NCI-H2227 (cell line): ENCODE data around the gene EYS.
A peak's percentile ranks its signal among the peaks of the same experiment; 100 is the strongest.
"Not testable (repeated sequence)": the region's sequence is repeated elsewhere in the genome, so short reads cannot be mapped to it uniquely, and the experiment has no call there.

Experiments used
- DNase-seq: peaks from one replicate; lab custom pipeline; 2025; ENCODE audit not compliant: unreplicated experiment; lab: John Stamatoyannopoulos, UW

EYS gene

DNA sequence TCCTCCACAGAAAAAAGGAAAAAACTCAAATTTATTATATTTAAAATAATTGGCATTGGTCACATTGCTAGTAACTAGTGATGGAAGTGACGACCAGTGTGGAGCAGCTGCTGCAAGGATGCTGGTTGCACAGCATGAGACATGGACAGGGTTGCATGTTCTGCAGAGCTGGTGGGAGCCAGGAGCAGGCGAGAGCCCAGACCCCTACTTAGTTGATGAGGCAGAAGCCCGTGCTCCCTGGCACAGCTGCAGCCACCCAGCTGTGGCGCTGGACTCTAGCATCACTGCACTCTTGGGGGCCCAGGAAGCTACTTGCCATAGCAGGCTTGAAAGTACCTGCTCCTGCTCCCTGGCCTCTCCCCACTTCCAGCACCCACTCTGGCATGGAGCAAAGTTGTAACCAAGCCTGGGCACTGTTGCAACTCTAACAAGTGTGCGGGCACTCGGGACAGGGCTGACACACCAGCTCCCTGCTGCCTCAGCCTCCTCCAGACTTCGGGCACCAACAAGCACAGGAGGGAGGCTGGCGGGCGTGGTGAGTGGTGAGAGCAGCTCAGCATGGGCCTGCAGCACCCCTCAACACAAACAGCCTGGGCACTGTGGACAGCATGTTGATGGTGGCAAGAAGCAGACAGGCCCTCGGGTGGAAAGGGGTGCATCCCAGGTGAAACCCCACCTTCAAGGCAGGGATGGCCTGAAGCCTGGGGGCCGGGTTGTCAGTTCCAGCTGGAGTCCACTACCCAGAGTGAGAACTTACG is 69.6 kb downstream of the EYS start:
- DNase-seq = no peak

DNA sequence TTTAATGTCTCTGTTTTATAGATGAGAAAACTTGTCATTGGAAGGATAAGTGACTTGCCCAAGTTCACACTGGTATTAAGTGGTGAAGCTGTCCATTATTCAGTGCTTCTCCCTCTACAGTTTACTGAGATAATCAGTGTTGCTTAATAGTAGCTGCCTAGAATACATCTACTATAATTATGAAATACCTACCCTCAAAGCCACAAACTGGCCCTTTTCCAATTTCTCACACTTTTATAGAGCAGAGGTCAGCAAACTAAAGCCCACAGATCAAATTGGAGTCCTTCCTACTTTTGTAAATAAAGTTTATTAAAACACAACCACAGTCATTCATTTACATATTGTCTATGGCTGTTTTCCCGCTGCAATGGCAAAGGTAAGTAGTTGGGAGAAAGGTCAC is 73.5 kb downstream of the EYS start:
- DNase-seq = no peak

DNA sequence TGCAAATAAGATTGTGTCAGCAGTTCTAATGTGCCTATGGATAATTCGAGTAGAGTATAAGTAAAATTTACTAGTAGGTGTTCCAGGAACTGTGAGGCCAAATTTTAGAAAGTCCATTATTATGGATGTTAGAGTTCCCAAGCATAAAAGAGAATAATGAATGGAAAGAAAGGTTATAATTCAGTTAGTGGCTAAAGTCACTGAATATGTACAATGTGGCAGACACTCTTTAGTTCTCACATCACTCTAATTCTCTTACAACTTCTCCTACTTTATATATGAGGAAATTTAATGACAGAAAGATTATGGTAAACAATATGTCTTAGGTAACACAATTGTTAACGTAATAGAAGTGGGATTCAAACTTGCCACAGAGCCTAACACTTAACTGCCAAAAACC is 75.3 kb downstream of the EYS start:
- DNase-seq = no peak

DNA sequence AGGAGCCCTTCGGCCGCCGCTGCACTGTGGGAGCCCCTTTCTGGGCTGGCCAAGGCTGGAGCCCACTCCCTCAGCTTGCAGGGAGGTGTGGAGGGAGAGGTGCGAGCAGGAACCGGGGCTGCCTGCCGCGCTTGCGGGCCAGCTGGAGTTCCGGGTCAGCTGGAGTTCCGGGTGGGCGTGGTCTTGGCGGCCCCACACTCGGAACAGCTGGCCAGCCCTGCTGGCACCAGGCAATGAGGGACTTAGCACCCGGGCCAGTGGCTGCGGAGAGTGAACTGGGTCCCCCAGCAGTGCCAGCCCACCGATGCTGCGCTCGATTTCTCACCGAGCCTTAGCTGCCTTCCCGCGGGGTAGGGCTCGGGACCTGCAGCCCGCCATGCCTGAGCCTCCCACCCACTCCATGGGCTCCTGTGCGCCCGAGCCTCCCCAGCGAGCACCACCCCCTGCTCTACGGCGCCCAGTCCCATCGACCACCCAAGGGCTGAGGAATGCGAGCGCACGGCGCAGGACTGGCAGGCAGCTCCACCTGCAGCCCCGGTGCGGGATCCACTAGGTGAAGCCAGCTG is 79.5 kb downstream of the EYS start:
- not testable (repeated sequence) for DNase-seq

DNA sequence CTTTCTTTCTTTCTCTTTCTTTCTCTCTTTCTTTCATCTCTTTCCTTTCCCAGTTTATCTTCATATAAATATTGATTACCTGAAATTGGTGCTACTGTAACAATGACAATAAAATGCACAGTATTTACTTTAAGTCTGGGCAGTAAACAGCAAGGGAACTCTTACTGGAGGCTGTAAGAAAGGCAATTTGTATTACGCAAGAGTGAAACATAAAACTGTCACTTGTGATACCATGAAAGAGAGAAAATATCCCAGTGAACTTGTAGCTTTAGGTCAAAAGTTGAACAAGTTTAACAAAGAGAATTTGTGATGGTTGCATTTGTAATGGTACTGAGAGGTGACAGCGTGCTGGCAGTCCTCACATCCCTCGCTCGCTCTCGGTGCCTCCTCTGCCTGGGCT is 80.0 kb downstream of the EYS start:
- DNase-seq = no peak

DNA sequence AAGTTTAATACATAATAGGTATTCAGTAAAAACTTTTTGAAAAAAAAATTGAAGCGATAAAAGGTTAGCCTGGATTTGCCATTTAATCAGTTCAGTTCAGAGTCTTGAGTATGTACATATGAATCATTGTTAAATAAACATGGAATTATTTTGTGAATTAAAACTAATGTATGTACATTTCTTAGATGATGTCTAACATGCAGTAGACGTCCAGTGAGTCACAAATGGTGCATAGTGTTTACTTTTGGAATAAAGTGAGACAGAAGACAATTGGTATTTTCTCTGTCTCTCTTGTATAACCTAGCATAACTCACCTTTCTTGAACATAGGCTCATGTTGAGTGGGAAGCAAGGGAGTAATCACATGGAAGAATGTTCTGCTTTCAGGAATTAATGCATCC is 83.5 kb downstream of the EYS start:
- DNase-seq = no peak

DNA sequence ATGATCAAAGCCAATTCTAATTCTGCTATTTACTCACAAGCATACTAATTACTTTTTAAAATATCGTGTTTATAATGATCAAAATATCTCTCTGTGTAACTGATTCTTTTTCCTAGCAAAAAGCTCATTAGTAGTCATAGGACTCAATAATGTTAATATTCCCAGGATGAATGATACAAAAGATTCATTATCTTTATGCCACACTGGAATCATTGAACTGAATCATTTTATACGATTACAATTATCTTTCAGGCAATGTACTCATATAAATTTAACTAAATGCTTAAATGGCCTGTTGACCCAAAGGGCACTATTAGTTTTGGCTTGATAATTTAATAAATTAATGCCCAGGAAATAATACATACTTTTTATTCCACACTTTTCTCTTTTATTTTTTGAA is 96.3 kb downstream of the EYS start:
- DNase-seq = no peak

DNA sequence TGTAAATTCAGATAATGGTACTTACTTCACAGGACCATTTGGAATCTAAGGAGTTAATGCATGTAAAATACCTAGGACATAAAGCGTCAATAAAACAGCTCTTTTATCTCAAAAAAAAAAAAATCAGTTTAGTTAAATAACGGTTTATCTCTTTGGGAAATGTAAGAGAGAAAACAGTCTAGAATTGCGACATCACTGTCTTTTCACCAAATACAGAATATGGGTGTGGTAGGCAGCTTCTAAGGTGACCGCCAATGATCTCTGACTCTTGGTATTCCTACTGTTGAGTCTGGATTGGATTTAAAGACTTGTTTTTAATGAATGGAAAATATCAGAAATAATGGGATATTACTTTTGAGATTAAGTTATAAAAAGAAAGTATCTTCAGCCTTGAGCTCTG is 111.5 kb downstream of the EYS start:
- DNase-seq = no peak

DNA sequence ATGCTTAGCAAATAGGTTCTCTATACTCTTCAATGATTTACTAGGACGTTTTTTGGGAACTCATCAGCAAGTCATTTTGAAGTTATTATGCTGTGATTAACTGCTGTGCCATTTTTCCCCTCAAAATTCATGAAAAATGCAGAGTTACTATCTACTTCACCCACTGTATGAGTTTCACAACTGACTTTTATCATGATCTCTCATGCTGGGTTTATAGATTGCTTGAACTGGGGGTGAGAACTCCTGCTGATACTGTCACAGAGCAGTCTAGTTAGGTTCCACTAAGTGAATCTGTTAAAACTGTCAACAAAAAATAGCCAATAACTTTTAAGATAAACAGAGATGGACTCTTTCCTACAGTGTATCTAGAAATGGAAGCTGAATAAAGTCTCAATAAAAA is 136.7 kb downstream of the EYS start:
- DNase-seq = no peak

DNA sequence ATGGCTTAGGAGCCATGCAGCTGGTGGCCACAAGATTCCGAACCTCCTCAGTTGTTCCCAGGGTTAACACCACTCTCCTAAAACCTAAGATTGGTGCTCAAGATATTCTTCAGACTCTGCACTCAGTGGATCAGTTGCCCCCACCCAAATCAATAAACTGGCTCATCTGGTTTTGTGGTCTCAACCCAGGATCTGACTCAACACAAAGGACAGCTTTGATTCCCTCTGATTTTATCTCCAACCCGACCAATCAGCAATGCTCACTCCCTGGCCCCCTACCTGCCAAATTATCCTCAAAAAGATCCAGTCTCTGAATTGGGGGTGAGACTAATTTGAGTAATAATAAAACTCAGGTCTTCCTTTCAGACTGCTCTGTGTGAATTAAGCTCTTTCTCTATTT is 137.5 kb downstream of the EYS start:
- no peak for DNase-seq

DNA sequence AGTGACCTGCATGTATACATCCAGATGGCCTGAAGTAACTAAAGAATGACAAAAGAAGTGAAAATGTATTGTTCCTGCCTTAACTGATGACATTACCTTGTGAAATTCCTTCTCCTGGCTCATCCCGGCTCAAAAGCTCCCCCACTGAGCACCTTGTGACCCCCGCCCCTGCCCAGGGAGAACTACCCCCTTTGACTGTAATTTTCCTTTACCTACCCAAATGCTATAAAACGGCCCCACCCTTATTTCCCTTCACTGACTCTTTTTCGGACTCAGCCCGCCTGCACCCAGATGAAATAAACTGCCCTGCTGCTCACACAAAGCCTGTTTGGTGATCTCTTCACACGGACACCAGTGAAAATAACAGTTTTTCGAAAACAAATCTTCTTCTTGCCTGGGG is 138.0 kb downstream of the EYS start:
- not testable (repeated sequence) for DNase-seq

DNA sequence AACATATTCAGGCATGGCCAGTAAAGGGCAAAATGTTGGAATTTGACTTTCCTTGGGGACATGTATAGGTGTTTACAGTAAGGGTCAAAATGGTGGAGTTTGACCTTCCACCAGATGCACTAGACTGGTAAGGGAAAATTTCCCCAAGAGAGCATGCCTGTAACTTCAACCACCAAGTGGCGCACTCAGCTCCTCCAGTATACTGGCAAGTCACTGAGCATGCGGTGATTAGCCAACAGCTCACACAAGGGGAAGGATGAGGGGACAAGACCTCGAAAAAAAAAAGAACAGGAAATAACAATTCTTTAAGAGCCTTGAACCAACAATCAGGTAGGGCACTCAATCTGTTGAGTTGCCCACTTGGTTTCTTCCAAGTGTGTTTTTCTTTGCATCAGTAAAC is 140.9 kb downstream of the EYS start:
- DNase-seq = no peak

DNA sequence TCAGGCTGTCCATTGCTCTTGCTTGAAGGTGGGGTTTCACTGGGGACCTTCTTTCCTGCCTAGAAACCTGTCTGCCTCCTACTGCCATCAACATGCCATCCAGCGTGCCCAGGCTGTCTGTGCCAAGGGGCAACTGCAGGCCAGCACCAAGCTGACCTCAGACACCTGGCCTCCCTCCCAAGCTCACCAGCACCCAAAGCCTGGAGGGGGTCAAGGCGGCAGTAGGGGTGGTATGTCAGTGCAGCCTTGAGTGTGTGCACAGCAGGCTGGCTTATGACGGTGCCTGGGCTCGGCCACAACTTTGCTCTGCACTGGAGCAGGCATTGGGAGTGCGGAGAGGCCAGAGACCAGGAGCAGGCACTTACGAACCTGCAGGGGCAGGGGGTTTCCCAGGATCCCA is 149.0 kb downstream of the EYS start:
- no peak for DNase-seq

DNA sequence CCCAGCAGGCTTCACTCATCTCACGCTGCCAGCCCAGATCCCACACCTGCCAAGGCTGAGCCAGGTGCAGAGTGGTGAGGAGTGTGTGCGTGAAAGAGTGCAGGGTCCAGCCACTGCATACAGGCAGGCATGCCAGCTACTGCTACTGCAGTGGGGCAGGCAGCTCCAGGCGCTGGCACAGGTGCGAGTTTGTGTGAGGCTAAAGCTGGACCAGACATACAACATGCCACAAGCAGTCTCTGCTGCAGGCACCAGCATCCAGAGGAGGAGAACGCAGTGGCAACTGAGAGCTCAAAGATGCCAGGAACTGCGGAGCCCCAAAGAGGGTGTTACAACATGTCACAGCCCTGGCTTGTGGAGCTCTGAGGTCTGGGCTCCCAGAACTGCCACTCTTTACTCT is 149.8 kb downstream of the EYS start:
- no peak for DNase-seq

DNA sequence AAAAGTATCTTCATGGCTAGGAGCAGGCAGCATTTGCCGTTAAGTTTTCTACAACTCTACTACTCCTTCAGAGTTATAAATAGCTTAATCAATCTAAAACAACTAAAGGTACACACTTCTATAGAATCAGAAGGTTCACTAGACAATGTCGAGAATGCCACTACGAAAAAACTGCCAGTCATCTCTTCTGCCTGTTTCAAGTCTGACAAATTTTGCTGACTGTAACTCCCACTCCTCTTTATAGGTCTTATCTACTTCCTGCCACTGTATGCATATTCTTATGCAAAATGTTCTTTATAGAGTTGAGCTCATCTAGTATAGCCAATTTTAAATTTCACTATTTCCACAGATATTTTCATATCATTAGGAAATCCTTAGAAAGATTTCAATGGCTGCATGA is 160.1 kb downstream of the EYS start:
- DNase-seq = no peak

DNA sequence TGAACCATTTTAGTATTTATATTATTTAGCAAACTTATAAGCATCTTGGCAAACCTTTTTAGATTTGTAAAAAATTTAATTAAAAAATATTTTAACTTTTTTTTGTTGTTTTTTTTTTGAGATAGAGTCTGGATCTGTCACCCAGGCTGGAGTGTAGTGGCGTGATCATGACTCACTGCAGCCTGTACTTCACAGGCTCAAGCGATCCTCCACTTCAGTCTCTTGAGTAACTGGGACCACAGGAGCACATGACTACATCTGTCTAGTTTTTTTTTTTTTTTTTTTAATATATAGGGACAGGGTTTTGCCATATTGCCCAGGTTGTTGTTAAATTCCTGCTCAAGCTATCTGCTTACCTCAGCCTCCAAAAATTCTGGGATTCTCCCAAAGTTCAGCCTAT is 161.1 kb downstream of the EYS start:
- DNase-seq = no peak

DNA sequence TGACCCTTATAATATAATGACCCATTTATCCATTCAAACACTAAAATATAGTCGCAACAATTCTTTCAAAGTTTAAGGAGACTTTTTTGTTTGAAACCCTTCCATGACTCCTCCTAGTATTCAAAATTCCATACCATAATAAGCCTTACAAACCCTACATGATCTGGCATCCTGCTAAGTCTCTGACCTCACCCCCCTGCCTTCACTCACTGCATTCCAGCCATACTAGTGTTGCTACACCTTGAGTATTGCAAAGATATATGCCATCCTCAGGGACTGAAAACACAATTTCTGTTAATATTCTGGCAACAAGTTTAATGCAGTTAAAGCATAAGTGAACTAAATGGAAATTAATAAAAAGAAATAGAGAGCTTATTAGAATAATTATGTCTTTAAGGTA is 168.4 kb downstream of the EYS start:
- DNase-seq = no peak

DNA sequence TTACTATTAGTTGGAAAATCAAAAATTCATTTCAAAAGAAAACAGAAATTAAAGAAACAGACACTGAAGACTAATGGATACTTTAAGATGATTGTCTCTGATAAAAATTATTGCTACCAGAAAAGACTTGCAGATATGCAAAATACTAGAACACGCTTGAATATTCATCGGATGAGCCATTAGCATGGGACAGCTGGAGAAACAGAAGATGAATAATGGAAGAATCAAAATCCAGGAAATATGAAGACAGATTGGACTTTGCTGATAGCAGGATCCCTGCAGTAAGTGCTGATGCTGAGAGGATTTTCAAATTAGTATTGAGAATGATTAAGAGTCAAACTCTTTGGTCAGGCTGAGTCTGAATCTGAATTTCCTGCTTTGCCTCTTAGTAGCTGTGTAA is 169.4 kb downstream of the EYS start:
- no peak for DNase-seq

DNA sequence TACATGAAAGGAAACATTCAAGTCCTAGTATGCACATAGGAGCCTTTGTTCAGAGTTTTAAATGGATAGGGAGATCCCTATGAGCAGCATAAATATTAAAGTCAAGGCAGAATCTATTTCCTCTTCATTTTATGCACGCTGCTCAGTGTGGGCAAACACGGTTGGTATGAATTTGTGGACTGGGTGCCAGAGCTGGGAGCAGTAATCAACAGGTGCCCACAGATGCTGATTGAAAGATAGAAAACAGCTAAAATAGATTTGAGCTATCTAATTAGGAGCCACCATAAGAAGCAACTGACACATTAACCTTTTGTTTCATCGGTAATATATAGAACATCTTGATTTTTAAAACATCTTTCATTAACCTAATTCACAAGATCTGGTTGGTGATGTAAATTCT is 175.5 kb downstream of the EYS start:
- no peak for DNase-seq

DNA sequence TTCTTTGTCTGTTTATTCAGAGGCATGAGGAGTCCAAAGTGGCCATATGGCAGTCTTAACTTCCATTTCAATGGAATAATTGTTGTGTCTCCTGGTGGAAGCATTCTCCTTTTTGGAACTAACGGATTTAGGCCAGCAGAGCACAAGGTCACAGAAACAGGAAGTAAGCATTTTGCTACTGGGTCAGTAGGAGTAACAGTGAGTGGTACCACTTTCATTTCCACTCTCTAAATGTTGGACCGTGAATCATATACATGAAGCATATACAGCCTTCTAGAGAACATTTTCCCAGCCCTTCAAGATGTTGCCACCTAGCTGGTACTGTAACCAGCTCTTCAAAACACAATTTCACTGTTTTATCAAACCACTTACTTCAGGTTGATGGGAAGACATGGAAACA is 182.8 kb downstream of the EYS start:
- no peak for DNase-seq

DNA sequence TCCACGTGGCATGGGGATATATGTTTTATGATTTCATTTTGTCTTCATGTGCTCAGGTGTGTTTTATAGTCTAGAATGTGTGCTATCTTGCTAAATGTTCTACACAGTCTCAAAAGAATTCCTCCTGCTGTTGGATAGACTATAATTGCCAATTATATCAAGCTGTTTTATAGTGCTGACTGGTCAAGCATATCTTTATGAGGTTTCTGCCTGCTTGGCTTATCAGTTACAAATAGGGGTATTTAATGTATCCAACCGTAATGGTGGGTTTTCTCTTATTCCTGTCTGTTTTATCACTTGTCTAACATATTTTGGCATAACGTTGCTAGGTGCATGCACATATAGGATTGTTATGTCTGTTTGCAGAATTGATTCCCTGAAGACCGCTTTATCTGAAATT is 201.3 kb downstream of the EYS start:
- peak; percentile 49 for DNase-seq

DNA sequence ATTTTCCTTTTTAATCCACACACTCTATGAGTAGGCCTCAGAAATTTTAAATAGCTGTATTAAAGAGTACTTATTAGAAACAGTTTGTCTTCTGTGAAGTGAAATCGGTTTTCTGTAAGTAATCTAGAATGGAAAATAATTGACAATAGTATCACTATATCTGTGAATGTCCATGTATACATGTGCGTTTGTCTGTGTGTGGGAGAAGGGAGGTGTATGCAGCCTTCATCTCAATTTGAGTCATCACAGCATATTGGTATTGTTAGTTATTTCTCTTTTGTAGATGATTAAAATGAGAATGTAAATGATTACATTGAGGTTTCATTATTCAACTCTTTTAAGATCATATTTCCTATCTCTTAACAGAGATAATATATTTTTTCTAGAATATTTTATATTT is 206.0 kb downstream of the EYS start:
- DNase-seq = no peak

DNA sequence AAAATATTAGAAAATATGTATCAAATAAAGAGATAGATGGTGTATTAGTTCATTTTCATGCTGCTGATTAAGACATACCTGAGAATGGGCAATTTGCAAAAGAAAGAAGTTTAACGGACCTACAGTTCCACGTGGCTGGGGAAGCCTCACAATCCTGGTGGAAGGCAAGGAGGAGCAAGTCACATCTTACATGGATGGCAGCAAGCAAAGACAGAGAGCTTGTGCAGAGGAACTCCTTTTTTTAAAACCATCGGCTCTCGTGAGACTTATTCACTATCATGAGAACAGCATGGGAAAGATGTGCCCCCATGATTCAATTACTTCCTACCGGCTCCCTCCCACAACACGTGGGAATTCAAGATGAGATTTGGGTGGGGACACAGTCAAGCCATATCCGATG is 223.4 kb downstream of the EYS start:
- DNase-seq = not testable (repeated sequence)
